ENCODE measurements around the gene SLC37A1.

SLC37A1 gene

GRCh38 chr21:42531771-42532170, 18.1 kb downstream of the SLC37A1 start:
- DNase-seq: no peak

- no peak for DNase-seq
These were observed 19.0 kb downstream of the SLC37A1 start for GRCh38 chr21:42532466-42533181.

GRCh38 chr21:42533306-42533962, 19.8 kb downstream of the SLC37A1 start:
- DNase-seq: no peak

- no peak for DNase-seq
These were observed 20.3 kb downstream of the SLC37A1 start for GRCh38 chr21:42533963-42534355.

GRCh38 chr21:42534421-42535378, 21.0 kb downstream of the SLC37A1 start:
- peak; percentile 57 for DNase-seq

- no peak for DNase-seq
These were observed 22.0 kb downstream of the SLC37A1 start for GRCh38 chr21:42535602-42536171.

- no peak for DNase-seq
These were observed 22.9 kb downstream of the SLC37A1 start for GRCh38 chr21:42536601-42537000.

- DNase-seq: no peak
These were observed 23.6 kb downstream of the SLC37A1 start for GRCh38 chr21:42537106-42537742.

- DNase-seq: no peak
These were observed 25.0 kb downstream of the SLC37A1 start for GRCh38 chr21:42538479-42539275.

GRCh38 chr21:42539342-42539741, 25.7 kb downstream of the SLC37A1 start:
- DNase-seq: no peak

GRCh38 chr21:42539931-42540343, 26.3 kb downstream of the SLC37A1 start:
- no peak for DNase-seq

- DNase-seq: no peak
These were observed 26.7 kb downstream of the SLC37A1 start for GRCh38 chr21:42540396-42540795.

GRCh38 chr21:42541174-42541573, 27.5 kb downstream of the SLC37A1 start:
- no peak for DNase-seq

GRCh38 chr21:42541618-42542017, 28.0 kb downstream of the SLC37A1 start:
- DNase-seq: no peak

- no peak for DNase-seq
These were observed 28.5 kb downstream of the SLC37A1 start for GRCh38 chr21:42542196-42542595.

- DNase-seq: no peak
These were observed 28.9 kb downstream of the SLC37A1 start for GRCh38 chr21:42542596-42542995.

- DNase-seq: no peak
These were observed 29.6 kb downstream of the SLC37A1 start for GRCh38 chr21:42543106-42543847.

- DNase-seq: no peak
These were observed 30.9 kb downstream of the SLC37A1 start for GRCh38 chr21:42544544-42544943.

- DNase-seq: no peak
These were observed 31.7 kb downstream of the SLC37A1 start for GRCh38 chr21:42545317-42545716.

GRCh38 chr21:42545745-42546144, 32.1 kb downstream of the SLC37A1 start:
- no peak for DNase-seq

GRCh38 chr21:42546433-42546832, 32.8 kb downstream of the SLC37A1 start:
- DNase-seq: no peak
